ENCODE data around the gene P2RY8.
"Not testable (repeated sequence)": the region's sequence is repeated elsewhere in the genome, so short reads cannot be mapped to it uniquely, and the experiment has no call there.

Gene P2RY8

GRCh38 chrX:1465286-1466231 lies 71.4 kb downstream of the P2RY8 start:
- no peak for DNase-seq (ENCODE audit: low read depth in 3 of 3, low spot score in 1 of 3)

- DNase-seq (ENCODE audit: low read depth in 3 of 3, low spot score in 1 of 3) = no peak
Measured at GRCh38 chrX:1464971-1465285, 72.1 kb downstream of the P2RY8 start.

- DNase-seq (ENCODE audit: low read depth in 3 of 3, low spot score in 1 of 3) = no peak
Measured at GRCh38 chrX:1464041-1464970, 72.7 kb downstream of the P2RY8 start.

- no peak for DNase-seq (ENCODE audit: low read depth in 3 of 3, low spot score in 1 of 3)
Measured at GRCh38 chrX:1463581-1463980, 73.4 kb downstream of the P2RY8 start.

- DNase-seq (ENCODE audit: low read depth in 3 of 3, low spot score in 1 of 3) = peak; percentile 34 to 61 (median 42)
Measured at GRCh38 chrX:1462596-1463251, 74.3 kb downstream of the P2RY8 start.

- DNase-seq (ENCODE audit: low read depth in 3 of 3, low spot score in 1 of 3) = no peak
Measured at GRCh38 chrX:1462110-1462509, 74.9 kb downstream of the P2RY8 start.

- no peak for DNase-seq (ENCODE audit: low read depth in 3 of 3, low spot score in 1 of 3)
Measured at GRCh38 chrX:1455948-1456280, 81.1 kb downstream of the P2RY8 start.

- DNase-seq (ENCODE audit: low read depth in 3 of 3, low spot score in 1 of 3) = peak; percentile 72 to 96 (median 83)
Measured at GRCh38 chrX:1453951-1454785, 82.8 kb downstream of the P2RY8 start.

- DNase-seq (ENCODE audit: low read depth in 3 of 3, low spot score in 1 of 3) = peak in 1 of 3 donors; percentile 68
Measured at GRCh38 chrX:1453395-1453783, 83.6 kb downstream of the P2RY8 start.

GRCh38 chrX:1452516-1453394 lies 84.2 kb downstream of the P2RY8 start, which contains the start of gene ASMTL:
TSS of gene ASMTL (minus strand) at chrX:1452909. CDS start at chrX:1452840, 69 bp downstream.
- peak; percentile 100 for DNase-seq (ENCODE audit: low read depth in 3 of 3, low spot score in 1 of 3)

GRCh38 chrX:1451661-1452515 lies 85.1 kb downstream of the P2RY8 start:
- DNase-seq (ENCODE audit: low read depth in 3 of 3, low spot score in 1 of 3) = no peak

GRCh38 chrX:1451251-1451660 lies 85.7 kb downstream of the P2RY8 start:
- no peak for DNase-seq (ENCODE audit: low read depth in 3 of 3, low spot score in 1 of 3)

- DNase-seq (ENCODE audit: low read depth in 3 of 3, low spot score in 1 of 3) = no peak
Measured at GRCh38 chrX:1450361-1451161, 86.4 kb downstream of the P2RY8 start.

GRCh38 chrX:1449823-1450149 lies 87.2 kb downstream of the P2RY8 start:
- no peak for DNase-seq (ENCODE audit: low read depth in 3 of 3, low spot score in 1 of 3)

- DNase-seq (ENCODE audit: low read depth in 3 of 3, low spot score in 1 of 3) = no peak
Measured at GRCh38 chrX:1449036-1449822, 87.8 kb downstream of the P2RY8 start.

- DNase-seq (ENCODE audit: low read depth in 3 of 3, low spot score in 1 of 3) = not testable (repeated sequence)
Measured at GRCh38 chrX:1448573-1449001, 88.4 kb downstream of the P2RY8 start.

- not testable (repeated sequence) for DNase-seq (ENCODE audit: low read depth in 3 of 3, low spot score in 1 of 3)
Measured at GRCh38 chrX:1447969-1448572, 88.9 kb downstream of the P2RY8 start.
